ENCODE measurements around the gene GNG12. TPM values are rescaled to one million over a fixed set of nuclear protein-coding genes. Genes with fewer than 3 reads are reported as not detected.

Gene GNG12
- total and polyA plus RNA-seq, 9 of the 15 experiments (the other 6 are each of a cell fraction or from before 2014, with no cell fraction given): 2.6 to 6.0 (median 4.1) TPM

DNA sequence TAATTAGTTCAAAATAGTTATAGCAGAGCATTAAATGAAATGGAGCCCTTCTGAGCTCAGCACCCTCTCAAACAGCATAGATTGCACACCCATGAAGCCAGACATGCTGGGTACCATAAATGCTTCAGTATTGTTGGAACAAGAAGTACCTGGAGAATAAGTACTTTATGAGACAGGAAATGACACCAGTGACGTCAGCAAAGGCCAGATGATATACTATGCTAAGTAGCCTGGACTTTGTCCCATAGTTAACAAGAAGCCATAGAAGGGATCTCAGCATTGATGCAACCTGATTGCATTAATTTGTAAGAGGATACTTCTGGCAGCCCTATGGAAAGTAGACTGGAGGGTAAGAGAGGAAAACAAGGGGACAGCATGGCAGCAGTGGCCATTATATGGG is 164.6 kb downstream of the GNG12 start (continued):
- TF ChIP-seq ZNF212 (CRISPR knock-in tag; IDR thresholded peaks at IDR 0.05) (no peak), GABPA (tag; conservative IDR thresholded peaks at IDR 0.05; ENCODE audit: low read depth) (no peak), USF1 (CRISPR knock-in tag; IDR thresholded peaks at IDR 0.05) (no peak), KDM2B (CRISPR knock-in tag; IDR thresholded peaks at IDR 0.05) (no peak), ZNF41 (CRISPR knock-in tag; conservative IDR thresholded peaks at IDR 0.05) (no peak), MXD1 (CRISPR knock-in tag; IDR thresholded peaks at IDR 0.05; ENCODE audit: borderline replicate concordance, poor library complexity, severe bottlenecking) (no peak), ZNF76 (CRISPR knock-in tag; IDR thresholded peaks at IDR 0.05; ENCODE audit: borderline replicate concordance) (no peak), CREB1 (IDR thresholded peaks at IDR 0.05) (0 out of 2 replicates have a peak, but pooled peaks have one; percentile 30), CREB1 (CRISPR knock-in tag; IDR thresholded peaks at IDR 0.05) (no peak), MYBL2 (IDR thresholded peaks at IDR 0.05; ENCODE audit: low read depth) (no peak), MYBL2 (CRISPR knock-in tag; IDR thresholded peaks at IDR 0.05; ENCODE audit: borderline replicate concordance) (no peak), HMGN3 (IDR thresholded peaks at IDR 0.05; ENCODE audit: borderline replicate concordance, extremely low read depth, insufficient read length, low read depth, low read length) (no peak), GABPB2 (CRISPR knock-in tag; conservative IDR thresholded peaks at IDR 0.05) (no peak), ATF3 (IDR thresholded peaks at IDR 0.05) (peak; percentile 35; the same call in 1 of the 2 replicates), ATF3 (CRISPR knock-in tag; conservative IDR thresholded peaks at IDR 0.05) (no peak), KLF16 (IDR thresholded peaks at IDR 0.05) (no peak), PHF20 (IDR thresholded peaks at IDR 0.05; ENCODE audit: partially characterized antibody) (no peak), ZC3H11A (IDR thresholded peaks at IDR 0.05; ENCODE audit: low read depth, low read length) (no peak), ZFP30 (CRISPR knock-in tag; IDR thresholded peaks at IDR 0.05; ENCODE audit: borderline replicate concordance) (no peak), ATF1 (CRISPR knock-in tag; IDR thresholded peaks at IDR 0.05) (no peak), ATF1 (tag; IDR thresholded peaks at IDR 0.05) (peak; percentile 60; the same call in 1 of the 2 replicates), GABPB1 (CRISPR knock-in tag; IDR thresholded peaks at IDR 0.05) (no peak)
- TF ChIP-seq, protein P1, sequence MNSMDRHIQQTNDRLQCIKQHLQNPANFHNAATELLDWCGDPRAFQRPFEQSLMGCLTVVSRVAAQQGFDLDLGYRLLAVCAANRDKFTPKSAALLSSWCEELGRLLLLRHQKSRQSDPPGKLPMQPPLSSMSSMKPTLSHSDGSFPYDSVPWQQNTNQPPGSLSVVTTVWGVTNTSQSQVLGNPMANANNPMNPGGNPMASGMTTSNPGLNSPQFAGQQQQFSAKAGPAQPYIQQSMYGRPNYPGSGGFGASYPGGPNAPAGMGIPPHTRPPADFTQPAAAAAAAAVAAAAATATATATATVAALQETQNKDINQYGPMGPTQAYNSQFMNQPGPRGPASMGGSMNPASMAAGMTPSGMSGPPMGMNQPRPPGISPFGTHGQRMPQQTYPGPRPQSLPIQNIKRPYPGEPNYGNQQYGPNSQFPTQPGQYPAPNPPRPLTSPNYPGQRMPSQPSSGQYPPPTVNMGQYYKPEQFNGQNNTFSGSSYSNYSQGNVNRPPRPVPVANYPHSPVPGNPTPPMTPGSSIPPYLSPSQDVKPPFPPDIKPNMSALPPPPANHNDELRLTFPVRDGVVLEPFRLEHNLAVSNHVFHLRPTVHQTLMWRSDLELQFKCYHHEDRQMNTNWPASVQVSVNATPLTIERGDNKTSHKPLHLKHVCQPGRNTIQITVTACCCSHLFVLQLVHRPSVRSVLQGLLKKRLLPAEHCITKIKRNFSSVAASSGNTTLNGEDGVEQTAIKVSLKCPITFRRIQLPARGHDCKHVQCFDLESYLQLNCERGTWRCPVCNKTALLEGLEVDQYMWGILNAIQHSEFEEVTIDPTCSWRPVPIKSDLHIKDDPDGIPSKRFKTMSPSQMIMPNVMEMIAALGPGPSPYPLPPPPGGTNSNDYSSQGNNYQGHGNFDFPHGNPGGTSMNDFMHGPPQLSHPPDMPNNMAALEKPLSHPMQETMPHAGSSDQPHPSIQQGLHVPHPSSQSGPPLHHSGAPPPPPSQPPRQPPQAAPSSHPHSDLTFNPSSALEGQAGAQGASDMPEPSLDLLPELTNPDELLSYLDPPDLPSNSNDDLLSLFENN (IDR thresholded peaks at IDR 0.05; ENCODE audit: low read depth in 2 of 2, low read length in 2 of 2): no peak

Data from K562 (cell line).